Astrocyte (in vitro differentiated cells and primary cell): ENCODE measurements around the gene PRR32. TPM values are rescaled to one million over a fixed set of nuclear protein-coding genes. Genes with fewer than 3 reads are reported as not detected.
A peak's percentile ranks its signal among the peaks of the same experiment; 100 is the strongest.

ENCODE experiments used
- DNase-seq: peaks from one replicate; pipeline ENCODE4 v3.0.0-alpha.2; 2010; ENCODE audit warnings: low read depth
- FAIRE-seq: peaks from 2 replicates; lab custom pipeline; 2011; peaks lifted over from hg19 to GRCh38; lab: Jason Lieb, UNC
- H2AFZ ChIP-seq: 2 replicates; pipeline ENCODE4 v1.6.0; 2012; ENCODE audit warnings: low read depth, low read length, inconsistent platforms
- H3K27ac ChIP-seq: 2 replicates; pipeline ENCODE4 v1.5.1; 2011; ENCODE audit warnings: low read depth, low read length, inconsistent platforms
- H3K27me3 ChIP-seq: 2 replicates; pipeline ENCODE4 v1.6.0; 2011; ENCODE audit warnings: low read length, inconsistent platforms; ENCODE audit not compliant: insufficient read depth
- H3K36me3 ChIP-seq: 2 replicates; pipeline ENCODE4 v1.5.1; 2011; ENCODE audit warnings: low read length, inconsistent platforms; ENCODE audit not compliant: insufficient read depth
- H3K4me1 ChIP-seq: 2 replicates; pipeline ENCODE4 v1.5.1; 2011; ENCODE audit warnings: low read length, inconsistent platforms; ENCODE audit not compliant: insufficient read depth
- H3K4me2 ChIP-seq: 2 replicates; pipeline ENCODE4 v1.6.0; 2012; ENCODE audit warnings: low read length, inconsistent platforms
- H3K4me3 ChIP-seq: 2 replicates; pipeline ENCODE4 v1.5.1; 2011; ENCODE audit warnings: low read depth, mild to moderate bottlenecking, low read length, inconsistent platforms; ENCODE audit not compliant: insufficient read depth
- H3K79me2 ChIP-seq: 2 replicates; pipeline ENCODE4 v1.6.0; 2012; ENCODE audit warnings: mild to moderate bottlenecking, low read length, inconsistent platforms; ENCODE audit not compliant: insufficient read depth
- H3K9ac ChIP-seq: 2 replicates; pipeline ENCODE4 v1.6.0; 2012; ENCODE audit warnings: mild to moderate bottlenecking, low read length, inconsistent platforms
- H3K9me3 ChIP-seq: 2 replicates; pipeline ENCODE4 v1.5.1; 2012; ENCODE audit warnings: low read depth, mild to moderate bottlenecking, low read length, inconsistent platforms; ENCODE audit not compliant: insufficient read depth
- H4K20me1 ChIP-seq: 2 replicates; pipeline ENCODE4 v1.6.0; 2012; ENCODE audit warnings: low read length, inconsistent platforms; ENCODE audit not compliant: insufficient read depth
- H3K27ac Mint-ChIP-seq: one replicate; pipeline ENCODE4 v1.8.0; 2021; ENCODE audit warnings: mild to moderate bottlenecking, mixed read lengths; ENCODE audit not compliant: unreplicated experiment
- H3K27me3 Mint-ChIP-seq: one replicate; pipeline ENCODE4 v1.8.0; 2021; ENCODE audit warnings: low read depth, mixed read lengths; ENCODE audit not compliant: unreplicated experiment
- H3K36me3 Mint-ChIP-seq: one replicate; pipeline ENCODE4 v1.8.0; 2021; ENCODE audit warnings: low read depth, mixed read lengths; ENCODE audit not compliant: unreplicated experiment
- H3K4me1 Mint-ChIP-seq: one replicate; pipeline ENCODE4 v1.8.0; 2021; ENCODE audit warnings: low read depth, mixed read lengths; ENCODE audit not compliant: unreplicated experiment
- H3K4me3 Mint-ChIP-seq: one replicate; pipeline ENCODE4 v1.8.0; 2021; ENCODE audit warnings: mild to moderate bottlenecking, moderate library complexity, mixed read lengths; ENCODE audit not compliant: unreplicated experiment
- H3K9me3 Mint-ChIP-seq: one replicate; pipeline ENCODE4 v1.8.0; 2021; ENCODE audit warnings: mild to moderate bottlenecking, mixed read lengths; ENCODE audit not compliant: unreplicated experiment
- EZH2 ChIP-seq: IDR thresholded peaks from 2 replicates; pipeline ENCODE4 v1.6.1; 2012; ENCODE audit warnings: mild to moderate bottlenecking, low read length, inconsistent platforms; ENCODE audit not compliant: insufficient read depth
- total RNA-seq: library from RNA; stranded (reverse); gene quantifications from 2 replicates; pipeline ENCODE4 v1.2.1, GENCODE V29; 2021
- TF ChIP-seq, protein P1 (sequence below): IDR thresholded peaks from 2 replicates; pipeline ENCODE4 v1.5.1; 2011; ENCODE audit warnings: low read depth, mild to moderate bottlenecking, inconsistent platforms, low read length, moderate library complexity; ENCODE audit not compliant: insufficient read depth

The PRR32 gene
- total RNA-seq, 1 donor from 2014 or later = not detected

DNA sequence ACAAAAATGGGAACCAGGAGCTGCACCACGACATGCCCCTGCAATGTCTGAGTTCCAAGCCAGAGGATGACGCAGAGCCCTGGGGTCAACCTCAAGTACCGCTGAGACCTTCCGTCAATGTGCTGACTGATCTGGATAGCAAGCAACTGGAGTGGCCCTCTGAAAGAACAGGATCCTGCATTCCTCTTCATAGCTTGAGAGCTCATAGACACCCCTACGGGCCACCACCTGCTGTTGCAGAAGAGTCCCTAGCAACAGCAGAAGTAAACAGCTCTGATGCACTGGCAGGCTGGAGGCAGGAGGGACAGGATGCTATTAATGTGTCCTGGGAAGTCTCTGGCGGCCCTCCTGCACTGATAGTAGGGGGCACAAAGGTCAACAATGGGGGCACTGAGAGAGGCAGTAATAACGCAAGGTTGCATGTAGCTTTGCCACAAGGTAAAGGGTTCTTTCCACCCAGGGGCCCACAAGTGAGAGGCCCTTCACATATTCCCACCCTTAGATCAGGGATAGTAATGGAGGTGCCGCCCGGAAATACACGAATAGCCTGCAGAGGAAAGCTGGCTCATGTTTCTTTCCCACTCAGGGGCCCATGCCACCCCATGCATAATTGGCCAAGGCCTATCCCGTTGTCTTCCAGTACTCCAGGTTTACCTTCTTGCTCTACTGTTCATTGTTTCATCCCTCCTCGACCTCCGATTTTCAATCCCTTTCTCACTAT is 1.3 kb downstream of the PRR32 start:
- Histone ChIP-seq H3K4me1 (no peaks in the 10 kb centered on the region), H3K36me3 (no peaks in the 10 kb centered on the region), H3K9me3 (no peaks in the 10 kb centered on the region), H4K20me1 (no peaks in the 10 kb centered on the region), H2AFZ (no peak overlapping the region), H3K27ac (no peak overlapping the region), H3K4me3 (no peak overlapping the region), H3K27me3 (no peaks in the 10 kb centered on the region), H3K4me2 (no peak overlapping the region), H3K79me2 (no peaks in the 10 kb centered on the region), H3K9ac (no peak overlapping the region)
- TF ChIP-seq EZH2 = no peak
- TF ChIP-seq, protein P1, sequence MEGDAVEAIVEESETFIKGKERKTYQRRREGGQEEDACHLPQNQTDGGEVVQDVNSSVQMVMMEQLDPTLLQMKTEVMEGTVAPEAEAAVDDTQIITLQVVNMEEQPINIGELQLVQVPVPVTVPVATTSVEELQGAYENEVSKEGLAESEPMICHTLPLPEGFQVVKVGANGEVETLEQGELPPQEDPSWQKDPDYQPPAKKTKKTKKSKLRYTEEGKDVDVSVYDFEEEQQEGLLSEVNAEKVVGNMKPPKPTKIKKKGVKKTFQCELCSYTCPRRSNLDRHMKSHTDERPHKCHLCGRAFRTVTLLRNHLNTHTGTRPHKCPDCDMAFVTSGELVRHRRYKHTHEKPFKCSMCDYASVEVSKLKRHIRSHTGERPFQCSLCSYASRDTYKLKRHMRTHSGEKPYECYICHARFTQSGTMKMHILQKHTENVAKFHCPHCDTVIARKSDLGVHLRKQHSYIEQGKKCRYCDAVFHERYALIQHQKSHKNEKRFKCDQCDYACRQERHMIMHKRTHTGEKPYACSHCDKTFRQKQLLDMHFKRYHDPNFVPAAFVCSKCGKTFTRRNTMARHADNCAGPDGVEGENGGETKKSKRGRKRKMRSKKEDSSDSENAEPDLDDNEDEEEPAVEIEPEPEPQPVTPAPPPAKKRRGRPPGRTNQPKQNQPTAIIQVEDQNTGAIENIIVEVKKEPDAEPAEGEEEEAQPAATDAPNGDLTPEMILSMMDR = no peak
- H3K27ac Mint-ChIP-seq = no peak overlapping the region
- H3K36me3 Mint-ChIP-seq = no peaks in the 10 kb centered on the region
- no peak overlapping the region for H3K4me3 Mint-ChIP-seq
- H3K27me3 Mint-ChIP-seq = no peaks in the 10 kb centered on the region
- FAIRE-seq = no peak
- no peaks in the 10 kb centered on the region for H3K9me3 Mint-ChIP-seq
- no peaks in the 10 kb centered on the region for H3K4me1 Mint-ChIP-seq
- DNase-seq = no peak

DNA sequence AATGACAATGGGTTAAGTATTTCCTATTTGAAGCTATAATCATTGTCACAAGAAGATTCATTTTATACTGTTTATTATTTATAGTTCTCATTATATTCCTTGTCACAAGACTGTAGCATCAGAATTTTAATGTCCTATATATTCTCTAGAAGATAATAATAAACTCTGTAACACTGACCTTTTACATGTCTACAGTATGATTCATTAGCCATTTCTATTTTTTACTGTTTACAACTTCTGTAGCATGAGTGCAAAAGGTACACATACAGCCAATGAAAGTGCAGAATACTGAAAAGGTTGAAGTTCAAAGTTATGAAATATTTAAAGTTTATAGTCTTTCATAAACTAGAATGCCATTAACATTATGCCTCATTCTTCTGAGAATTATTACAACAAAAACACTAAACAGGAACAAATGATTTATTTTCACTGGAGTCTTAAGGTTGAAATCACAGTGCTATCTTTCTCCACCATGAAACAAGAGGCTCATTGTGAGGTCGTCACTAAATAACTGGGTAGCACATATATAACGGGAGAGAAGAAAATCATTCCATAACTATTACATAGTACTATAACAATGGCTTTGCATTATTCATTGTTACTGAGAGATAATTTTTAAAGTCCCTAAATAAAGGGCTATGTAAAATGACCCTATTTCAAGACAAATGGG is 4.9 kb downstream of the PRR32 start:
- Histone ChIP-seq H3K36me3 (no peaks in the 10 kb centered on the region), H3K9me3 (no peaks in the 10 kb centered on the region), H2AFZ (no peak overlapping the region), H3K9ac (no peak overlapping the region), H4K20me1 (no peaks in the 10 kb centered on the region), H3K27ac (no peak overlapping the region), H3K4me3 (no peak overlapping the region), H3K27me3 (no peaks in the 10 kb centered on the region), H3K4me2 (no peak overlapping the region), H3K79me2 (no peaks in the 10 kb centered on the region), H3K4me1 (no peaks in the 10 kb centered on the region)
- H3K9me3 Mint-ChIP-seq = no peaks in the 10 kb centered on the region
- no peaks in the 10 kb centered on the region for H3K27me3 Mint-ChIP-seq
- FAIRE-seq (peak; percentile 87), DNase-seq (no peak)
- TF ChIP-seq EZH2 = no peak
- TF ChIP-seq, protein P1 = no peak
- no peak overlapping the region for H3K4me3 Mint-ChIP-seq
- H3K36me3 Mint-ChIP-seq = no peaks in the 10 kb centered on the region
- no peak overlapping the region for H3K27ac Mint-ChIP-seq
- no peaks in the 10 kb centered on the region for H3K4me1 Mint-ChIP-seq
